B cell (primary cell): Measurements from ENCODE around the gene GUCY1B1.

Experiments
- EZH2 ChIP-seq: IDR thresholded peaks from 2 replicates; pipeline ENCODE4 v1.6.1; 2012; ENCODE audit warnings: borderline replicate concordance, low read depth, mild to moderate bottlenecking, moderate library complexity, low read length; ENCODE audit not compliant: insufficient read depth, poor library complexity, severe bottlenecking
- TF ChIP-seq, protein P1 (sequence below): fragments of 200-600 bp; IDR thresholded peaks from one replicate; pipeline ENCODE4 v1.8.0; 2022; ENCODE audit warnings: antibody characterized with exemption, mild to moderate bottlenecking

DNA sequence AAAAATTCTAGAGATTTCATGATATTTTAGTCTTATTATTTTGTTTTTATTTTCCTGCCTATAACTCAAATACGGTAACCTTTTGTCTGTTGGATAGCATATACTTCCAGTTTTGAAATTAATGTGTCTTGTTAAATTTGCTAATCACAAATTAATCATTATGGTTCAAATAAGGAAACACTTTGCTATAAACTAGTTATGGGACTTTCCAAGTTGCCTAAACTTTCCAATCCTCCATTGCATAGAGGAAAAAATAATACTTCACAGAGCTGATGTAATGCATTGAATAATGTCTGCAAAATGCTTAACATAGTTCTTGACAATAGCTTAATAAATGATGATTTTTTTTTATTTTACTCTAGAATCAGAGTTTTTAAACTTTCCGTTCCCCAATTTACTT, 4.7 kb downstream of the GUCY1B1 start:
- TF ChIP-seq, protein P1, sequence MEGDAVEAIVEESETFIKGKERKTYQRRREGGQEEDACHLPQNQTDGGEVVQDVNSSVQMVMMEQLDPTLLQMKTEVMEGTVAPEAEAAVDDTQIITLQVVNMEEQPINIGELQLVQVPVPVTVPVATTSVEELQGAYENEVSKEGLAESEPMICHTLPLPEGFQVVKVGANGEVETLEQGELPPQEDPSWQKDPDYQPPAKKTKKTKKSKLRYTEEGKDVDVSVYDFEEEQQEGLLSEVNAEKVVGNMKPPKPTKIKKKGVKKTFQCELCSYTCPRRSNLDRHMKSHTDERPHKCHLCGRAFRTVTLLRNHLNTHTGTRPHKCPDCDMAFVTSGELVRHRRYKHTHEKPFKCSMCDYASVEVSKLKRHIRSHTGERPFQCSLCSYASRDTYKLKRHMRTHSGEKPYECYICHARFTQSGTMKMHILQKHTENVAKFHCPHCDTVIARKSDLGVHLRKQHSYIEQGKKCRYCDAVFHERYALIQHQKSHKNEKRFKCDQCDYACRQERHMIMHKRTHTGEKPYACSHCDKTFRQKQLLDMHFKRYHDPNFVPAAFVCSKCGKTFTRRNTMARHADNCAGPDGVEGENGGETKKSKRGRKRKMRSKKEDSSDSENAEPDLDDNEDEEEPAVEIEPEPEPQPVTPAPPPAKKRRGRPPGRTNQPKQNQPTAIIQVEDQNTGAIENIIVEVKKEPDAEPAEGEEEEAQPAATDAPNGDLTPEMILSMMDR, result no peak
- TF ChIP-seq EZH2, result no peak
